ENCODE data around the gene APBB3. TPM values are rescaled to one million over a fixed set of nuclear protein-coding genes. Genes with fewer than 3 reads are reported as not detected.

Gene APBB3, protein sequence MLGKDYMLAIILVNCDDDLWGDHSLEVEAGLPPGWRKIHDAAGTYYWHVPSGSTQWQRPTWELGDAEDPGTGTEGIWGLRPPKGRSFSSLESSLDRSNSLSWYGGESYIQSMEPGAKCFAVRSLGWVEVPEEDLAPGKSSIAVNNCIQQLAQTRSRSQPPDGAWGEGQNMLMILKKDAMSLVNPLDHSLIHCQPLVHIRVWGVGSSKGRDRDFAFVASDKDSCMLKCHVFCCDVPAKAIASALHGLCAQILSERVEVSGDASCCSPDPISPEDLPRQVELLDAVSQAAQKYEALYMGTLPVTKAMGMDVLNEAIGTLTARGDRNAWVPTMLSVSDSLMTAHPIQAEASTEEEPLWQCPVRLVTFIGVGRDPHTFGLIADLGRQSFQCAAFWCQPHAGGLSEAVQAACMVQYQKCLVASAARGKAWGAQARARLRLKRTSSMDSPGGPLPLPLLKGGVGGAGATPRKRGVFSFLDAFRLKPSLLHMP
- 5.6 TPM for polyA plus RNA-seq (2013, experiment 1 of 2)
- 4.8 TPM for polyA plus RNA-seq (2013, experiment 2 of 2)

DNA sequence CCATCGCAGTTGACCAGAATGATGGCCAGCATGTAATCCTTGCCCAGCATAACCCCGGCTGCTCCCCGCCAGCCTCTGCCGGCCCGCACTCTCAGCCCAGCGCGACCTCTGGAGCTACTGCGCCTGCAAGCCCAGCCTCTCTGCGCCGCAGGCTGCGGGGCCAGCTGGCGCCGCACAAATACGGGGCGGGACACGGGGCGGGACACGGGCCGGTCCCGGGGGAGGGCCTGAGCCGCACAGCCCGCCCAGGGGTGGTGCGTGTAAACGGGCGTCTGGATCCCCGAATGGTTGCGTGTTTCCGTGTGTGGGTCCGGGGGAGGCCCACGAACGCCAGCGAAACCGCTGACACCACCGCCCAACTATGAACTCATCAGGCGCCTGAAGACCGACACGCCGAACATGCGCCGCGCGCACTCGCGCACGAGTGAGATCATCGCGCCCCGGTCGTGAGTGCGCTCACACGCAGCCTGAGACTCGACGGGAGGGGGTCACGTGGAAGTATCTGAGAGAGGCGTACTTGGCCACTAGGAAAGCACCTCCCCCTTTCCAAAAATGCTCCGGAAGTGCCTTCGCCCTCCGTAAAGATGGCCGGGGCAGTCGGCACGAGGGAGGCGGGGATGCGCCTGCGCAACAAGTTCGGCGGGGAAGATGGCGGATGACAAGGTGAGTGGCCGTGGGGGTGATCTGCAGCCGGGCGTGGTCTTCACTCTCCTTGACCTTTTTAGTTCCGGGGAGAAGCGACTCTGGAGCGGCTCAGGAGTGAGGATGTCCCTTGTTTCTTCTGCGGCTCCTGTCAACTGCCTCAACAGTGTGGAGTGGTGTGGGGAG lies at the start of gene APBB3, which contains the start of gene SLC35A4:
TSS of gene APBB3 (minus strand) at position 403 of the 828 bp plus-strand sequence. CDS start at position 50, 353 bp downstream.
TSS of gene SLC35A4 (plus strand) at position 633 of the 828 bp plus-strand sequence. CDS start 2,342 bp downstream, outside the sequence.
- peak within 1 kb of the TSS; percentile 32 for H3K23ac ChIP-seq (ENCODE audit: low read length)
- H2BK15ac ChIP-seq (replicated peaks; ENCODE audit: low read depth): no peak within 1 kb of the TSS
- H3K27ac ChIP-seq (ENCODE audit: low read depth, low read length): peak within 1 kb of the TSS; percentile 10
- peaks cover 14% of the 10 kb centered on the region for H3K4me1 ChIP-seq (ENCODE audit: control insufficient read depth, low read depth, low read length)
- peak within 1 kb of the TSS; percentile 93 for H2BK5ac ChIP-seq (ENCODE audit: low read length)
- WGBS (ENCODE audit: extremely low coverage, insufficient coverage, low lambda C conversion rate): no CpG with 5 or more reads among the region's 74 CpGs
- H3K4ac ChIP-seq (ENCODE audit: low read depth, low read length): peak within 1 kb of the TSS; percentile 46
- peak within 1 kb of the TSS; percentile 98 for H3K9ac ChIP-seq (ENCODE audit: low read length)
- H4K5ac ChIP-seq (ENCODE audit: low read length): peak within 1 kb of the TSS; percentile 59
- DNase-seq: peak; percentile 98
- H2AK5ac ChIP-seq (ENCODE audit: low read length): peak within 1 kb of the TSS; percentile 79
- peak within 1 kb of the TSS; percentile 98 for H3K4me2 ChIP-seq (ENCODE audit: low read length)
- H2BK120ac ChIP-seq (ENCODE audit: low read depth, low read length): no peak within 1 kb of the TSS
- H4K8ac ChIP-seq (ENCODE audit: low read depth, low read length): no peak within 1 kb of the TSS
- H3K36me3 ChIP-seq (ENCODE audit: control insufficient read depth, insufficient read depth, low read length): peaks cover 3% of the 10 kb centered on the region
- H3K27me3 ChIP-seq (ENCODE audit: insufficient read depth, low read length, poor library complexity): no peaks in the 10 kb centered on the region
- peak within 1 kb of the TSS; percentile 97 for H3K4me3 ChIP-seq (ENCODE audit: low read length)
- peaks cover 12% of the 10 kb centered on the region for H3K79me1 ChIP-seq (ENCODE audit: low read length)
- H3K18ac ChIP-seq (ENCODE audit: low read length): peak within 1 kb of the TSS; percentile 19
- H3K79me2 ChIP-seq (ENCODE audit: control insufficient read depth, insufficient read depth, low read length): peaks cover 5% of the 10 kb centered on the region
- H3K56ac ChIP-seq (ENCODE audit: low read length): peak within 1 kb of the TSS; percentile 98

DNA sequence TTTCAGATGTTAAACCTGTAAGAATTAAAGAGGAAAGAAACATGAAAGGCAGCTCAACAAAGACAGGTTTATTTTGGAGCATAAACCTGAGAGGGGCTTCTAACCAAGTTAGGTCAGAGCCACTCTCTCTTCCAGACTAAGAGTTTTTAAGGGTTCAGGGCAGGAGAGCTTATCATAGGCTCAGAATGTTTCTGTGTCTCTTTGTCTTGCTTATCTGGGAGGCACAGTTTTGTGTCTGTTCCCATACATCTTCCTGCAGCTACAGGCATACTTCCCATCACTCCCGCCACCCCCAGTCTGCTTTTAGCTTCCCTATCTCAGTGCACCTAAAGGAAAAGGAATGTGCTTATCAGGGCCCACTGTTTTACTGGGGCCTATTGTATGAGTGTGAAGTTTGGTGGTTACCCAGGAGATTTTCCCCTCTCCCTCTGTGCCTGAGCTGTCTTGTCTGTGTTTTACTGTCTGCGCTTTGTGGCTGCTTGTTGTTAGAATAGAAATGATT lies 46.7 kb upstream of the APBB3 start:
- no CpG with 5 or more reads among the region's 2 CpGs for WGBS (ENCODE audit: extremely low coverage, insufficient coverage, low lambda C conversion rate)
- Histone ChIP-seq H3K4ac (ENCODE audit: low read depth, low read length) (no peak overlapping the region), H2AK5ac (ENCODE audit: low read length) (no peak overlapping the region), H4K5ac (ENCODE audit: low read length) (no peak overlapping the region), H3K18ac (ENCODE audit: low read length) (no peak overlapping the region), H3K4me1 (ENCODE audit: control insufficient read depth, low read depth, low read length) (no peaks in the 10 kb centered on the region), H3K27ac (ENCODE audit: low read depth, low read length) (no peak overlapping the region), H2BK15ac (replicated peaks; ENCODE audit: low read depth) (no peak overlapping the region), H3K9ac (ENCODE audit: low read length) (no peak overlapping the region), H2BK120ac (ENCODE audit: low read depth, low read length) (no peak overlapping the region), H3K23ac (ENCODE audit: low read length) (no peak overlapping the region), H3K4me3 (ENCODE audit: low read length) (no peak overlapping the region), H2BK5ac (ENCODE audit: low read length) (no peak overlapping the region), H3K27me3 (ENCODE audit: insufficient read depth, low read length, poor library complexity) (no peaks in the 10 kb centered on the region), H3K4me2 (ENCODE audit: low read length) (no peak overlapping the region), H3K79me1 (ENCODE audit: low read length) (no peaks in the 10 kb centered on the region), H3K36me3 (ENCODE audit: control insufficient read depth, insufficient read depth, low read length) (no peaks in the 10 kb centered on the region), H3K79me2 (ENCODE audit: control insufficient read depth, insufficient read depth, low read length) (no peaks in the 10 kb centered on the region), H4K8ac (ENCODE audit: low read depth, low read length) (no peak overlapping the region), H3K56ac (ENCODE audit: low read length) (no peak overlapping the region)
- peak; percentile 68 for DNase-seq

DNA sequence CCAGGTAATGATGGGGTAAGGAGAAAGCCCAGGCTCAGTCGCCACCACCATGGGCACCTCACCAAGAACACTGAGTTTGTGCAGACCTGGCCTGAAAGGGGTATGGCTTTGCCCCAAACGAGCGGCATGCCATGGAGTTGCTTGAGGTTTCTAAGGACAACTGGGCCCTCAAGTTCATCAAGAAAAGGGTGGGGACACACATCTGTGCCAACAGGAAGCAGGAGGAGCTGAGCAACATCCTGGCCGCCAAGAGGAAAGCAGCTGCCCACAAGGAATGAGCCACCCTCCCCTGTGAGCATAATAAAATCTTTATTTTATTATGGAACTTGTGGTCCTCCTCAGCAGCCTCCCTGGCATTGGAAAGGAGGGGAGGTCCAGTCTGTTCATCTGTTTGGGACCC lies 44.7 kb upstream of the APBB3 start:
- H3K27me3 ChIP-seq (ENCODE audit: insufficient read depth, low read length, poor library complexity): no peaks in the 10 kb centered on the region
- no peaks in the 10 kb centered on the region for H3K79me1 ChIP-seq (ENCODE audit: low read length)
- no peak overlapping the region for H3K56ac ChIP-seq (ENCODE audit: low read length)
- no peak overlapping the region for H3K4ac ChIP-seq (ENCODE audit: low read depth, low read length)
- H2BK5ac ChIP-seq (ENCODE audit: low read length): no peak overlapping the region
- H3K9ac ChIP-seq (ENCODE audit: low read length): no peak overlapping the region
- no peaks in the 10 kb centered on the region for H3K79me2 ChIP-seq (ENCODE audit: control insufficient read depth, insufficient read depth, low read length)
- no peak overlapping the region for H3K18ac ChIP-seq (ENCODE audit: low read length)
- no peak overlapping the region for H3K4me2 ChIP-seq (ENCODE audit: low read length)
- H3K27ac ChIP-seq (ENCODE audit: low read depth, low read length): no peak overlapping the region
- no peak overlapping the region for H3K23ac ChIP-seq (ENCODE audit: low read length)
- no peak overlapping the region for H3K4me3 ChIP-seq (ENCODE audit: low read length)
- H3K36me3 ChIP-seq (ENCODE audit: control insufficient read depth, insufficient read depth, low read length): no peaks in the 10 kb centered on the region
- no CpG with 5 or more reads among the region's 4 CpGs for WGBS (ENCODE audit: extremely low coverage, insufficient coverage, low lambda C conversion rate)
- H4K8ac ChIP-seq (ENCODE audit: low read depth, low read length): no peak overlapping the region
- no peak overlapping the region for H2BK15ac ChIP-seq (replicated peaks; ENCODE audit: low read depth)
- H3K4me1 ChIP-seq (ENCODE audit: control insufficient read depth, low read depth, low read length): no peaks in the 10 kb centered on the region
- H2BK120ac ChIP-seq (ENCODE audit: low read depth, low read length): no peak overlapping the region
- H2AK5ac ChIP-seq (ENCODE audit: low read length): no peak overlapping the region
- H4K5ac ChIP-seq (ENCODE audit: low read length): no peak overlapping the region
- no peak for DNase-seq

DNA sequence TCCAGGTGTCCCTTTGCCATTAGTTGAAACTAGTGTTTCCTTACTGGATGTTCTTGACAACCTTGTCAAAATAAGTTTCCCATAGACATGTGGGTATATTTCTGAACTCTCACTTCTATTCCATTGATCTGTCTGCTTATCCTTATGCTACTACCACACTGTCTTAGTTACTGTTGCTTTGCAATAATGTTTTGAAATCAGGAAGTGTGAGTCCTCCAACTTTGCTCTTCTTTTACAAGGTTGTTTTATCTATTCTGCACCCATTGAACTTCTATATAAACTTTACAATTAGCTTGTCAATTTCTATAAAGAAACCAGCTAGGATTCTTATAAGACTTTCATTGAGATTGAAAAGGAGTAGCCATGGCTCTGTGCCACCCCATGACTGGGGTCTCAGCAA lies 44.3 kb upstream of the APBB3 start:
- Histone ChIP-seq H2AK5ac (ENCODE audit: low read length) (no peak overlapping the region), H3K4me3 (ENCODE audit: low read length) (no peak overlapping the region), H3K4me2 (ENCODE audit: low read length) (no peak overlapping the region), H3K27me3 (ENCODE audit: insufficient read depth, low read length, poor library complexity) (no peaks in the 10 kb centered on the region), H3K4me1 (ENCODE audit: control insufficient read depth, low read depth, low read length) (no peaks in the 10 kb centered on the region), H3K36me3 (ENCODE audit: control insufficient read depth, insufficient read depth, low read length) (no peaks in the 10 kb centered on the region), H3K4ac (ENCODE audit: low read depth, low read length) (no peak overlapping the region), H3K9ac (ENCODE audit: low read length) (no peak overlapping the region), H2BK5ac (ENCODE audit: low read length) (no peak overlapping the region), H3K79me2 (ENCODE audit: control insufficient read depth, insufficient read depth, low read length) (no peaks in the 10 kb centered on the region), H3K18ac (ENCODE audit: low read length) (no peak overlapping the region), H3K27ac (ENCODE audit: low read depth, low read length) (no peak overlapping the region), H4K8ac (ENCODE audit: low read depth, low read length) (no peak overlapping the region), H3K56ac (ENCODE audit: low read length) (no peak overlapping the region), H3K23ac (ENCODE audit: low read length) (no peak overlapping the region), H2BK120ac (ENCODE audit: low read depth, low read length) (no peak overlapping the region), H3K79me1 (ENCODE audit: low read length) (no peaks in the 10 kb centered on the region), H4K5ac (ENCODE audit: low read length) (no peak overlapping the region), H2BK15ac (replicated peaks; ENCODE audit: low read depth) (no peak overlapping the region)
- no peak for DNase-seq

DNA sequence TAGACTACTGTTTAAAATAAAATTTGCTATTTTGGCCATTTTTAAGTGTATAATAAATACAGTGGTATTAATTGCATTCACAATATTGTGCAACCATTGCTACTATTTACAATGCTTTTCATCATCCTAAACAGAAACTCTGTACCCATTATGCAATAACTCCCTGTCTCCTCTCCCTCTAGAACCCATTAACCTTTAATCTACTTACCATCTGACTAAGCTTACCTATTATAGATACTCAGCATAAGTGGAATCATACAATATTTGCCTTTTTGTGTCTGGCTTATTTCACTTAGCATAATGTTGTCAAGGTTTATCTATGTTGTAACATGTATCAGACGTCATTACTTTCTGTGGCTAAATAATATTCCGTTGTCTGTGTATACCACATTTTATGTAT lies 42.6 kb upstream of the APBB3 start:
- no peaks in the 10 kb centered on the region for H3K79me2 ChIP-seq (ENCODE audit: control insufficient read depth, insufficient read depth, low read length)
- DNase-seq: no peak
- H3K56ac ChIP-seq (ENCODE audit: low read length): no peak overlapping the region
- H3K4me1 ChIP-seq (ENCODE audit: control insufficient read depth, low read depth, low read length): no peaks in the 10 kb centered on the region
- no peak overlapping the region for H3K9ac ChIP-seq (ENCODE audit: low read length)
- no peaks in the 10 kb centered on the region for H3K79me1 ChIP-seq (ENCODE audit: low read length)
- no peak overlapping the region for H3K4me2 ChIP-seq (ENCODE audit: low read length)
- H3K27ac ChIP-seq (ENCODE audit: low read depth, low read length): no peak overlapping the region
- H2BK120ac ChIP-seq (ENCODE audit: low read depth, low read length): no peak overlapping the region
- H4K8ac ChIP-seq (ENCODE audit: low read depth, low read length): no peak overlapping the region
- no peak overlapping the region for H3K18ac ChIP-seq (ENCODE audit: low read length)
- H3K36me3 ChIP-seq (ENCODE audit: control insufficient read depth, insufficient read depth, low read length): no peaks in the 10 kb centered on the region
- H3K4me3 ChIP-seq (ENCODE audit: low read length): no peak overlapping the region
- no peak overlapping the region for H3K4ac ChIP-seq (ENCODE audit: low read depth, low read length)
- WGBS (ENCODE audit: extremely low coverage, insufficient coverage, low lambda C conversion rate): no CpG with 5 or more reads among the region's 2 CpGs
- no peak overlapping the region for H2BK5ac ChIP-seq (ENCODE audit: low read length)
- no peak overlapping the region for H2AK5ac ChIP-seq (ENCODE audit: low read length)
- no peak overlapping the region for H2BK15ac ChIP-seq (replicated peaks; ENCODE audit: low read depth)
- no peak overlapping the region for H3K23ac ChIP-seq (ENCODE audit: low read length)
- H4K5ac ChIP-seq (ENCODE audit: low read length): no peak overlapping the region
- no peaks in the 10 kb centered on the region for H3K27me3 ChIP-seq (ENCODE audit: insufficient read depth, low read length, poor library complexity)

Data from mesendoderm (in vitro differentiated cells).